Raji (cell line): ENCODE measurements around the gene TDRD9.
A peak's percentile ranks its signal among the peaks of the same experiment; 100 is the strongest.

ENCODE experiments used
- POLR2A ChIP-seq: IDR thresholded peaks from 2 replicates; pipeline ENCODE4 v1.6.1; 2011; ENCODE audit warnings: low read depth, low read length, control low read depth; ENCODE audit not compliant: insufficient read depth

The TDRD9 gene

GRCh38 chr14:103905842-103906456, 22.3 kb upstream of the TDRD9 start:
- no peak for TF ChIP-seq POLR2A

- no peak for TF ChIP-seq POLR2A
Observed at GRCh38 chr14:103908580-103908979, 19.7 kb upstream of the TDRD9 start.

- no peak for TF ChIP-seq POLR2A
Observed at GRCh38 chr14:103909531-103910261, 18.6 kb upstream of the TDRD9 start.

GRCh38 chr14:103910262-103910935, 17.9 kb upstream of the TDRD9 start:
- no peak for TF ChIP-seq POLR2A

- TF ChIP-seq POLR2A, result no peak
Observed at GRCh38 chr14:103910984-103911383, 17.3 kb upstream of the TDRD9 start.

- no peak for TF ChIP-seq POLR2A
Observed at GRCh38 chr14:103915616-103916015, 12.6 kb upstream of the TDRD9 start.

- no peak for TF ChIP-seq POLR2A
Observed at GRCh38 chr14:103916636-103917262, 11.5 kb upstream of the TDRD9 start.

- peak; percentile 95 for TF ChIP-seq POLR2A
Observed at GRCh38 chr14:103920981-103921854, 7.0 kb upstream of the TDRD9 start.

- no peak for TF ChIP-seq POLR2A
Observed at GRCh38 chr14:103923863-103924262, 4.4 kb upstream of the TDRD9 start.

- TF ChIP-seq POLR2A, result no peak
Observed at GRCh38 chr14:103925316-103925715, 2.9 kb upstream of the TDRD9 start.

GRCh38 chr14:103927566-103927965, 690 bp upstream of the TDRD9 start:
- TF ChIP-seq POLR2A, result no peak

- no peak for TF ChIP-seq POLR2A
Observed at GRCh38 chr14:103930051-103930604, 1.9 kb downstream of the TDRD9 start.

GRCh38 chr14:103931422-103931821, 3.2 kb downstream of the TDRD9 start:
- TF ChIP-seq POLR2A, result no peak

GRCh38 chr14:103932791-103933490, 4.7 kb downstream of the TDRD9 start:
- no peak for TF ChIP-seq POLR2A
